Tibial artery (tissue), 4 donors: ENCODE measurements around the gene MBTPS1.

Experiments used
- DNase-seq, 2 donors: peaks; one replicate each; pipeline ENCODE4 v3.0.0-alpha.2; 2019
- H3K27ac ChIP-seq, 2 donors: fragments of 200-600 bp; sonication (generic) in 1 of 2; 1 replicate in 1 of 2; 2 replicates in 1 of 2; pipeline ENCODE4 v1.5.1; 2018 to 2019; ENCODE audit warnings: mild to moderate bottlenecking in 1 of 2
- H3K27me3 ChIP-seq, 2 donors: fragments of 200-600 bp; sonication (generic) in 1 of 2; one replicate each; pipeline versions ENCODE4 v1.5.1 to v1.6.0; 2016 to 2019
- H3K36me3 ChIP-seq, 3 donors: fragments of 200-600 bp; sonication (generic) in 2 of 3; one replicate each; pipeline ENCODE4 v1.5.1; 2016 to 2019; ENCODE audit warnings: mild to moderate bottlenecking in 2 of 3
- H3K4me1 ChIP-seq, 4 donors: fragments of 200-600 bp; sonication (generic) in 2 of 4; 1 replicate in 3 of 4; 2 replicates in 1 of 4; pipeline ENCODE4 v1.5.1; 2016 to 2019
- H3K4me3 ChIP-seq, 2 donors: fragments of 200-600 bp; sonication (generic) in 1 of 2; 1 replicate in 1 of 2; 2 replicates in 1 of 2; pipeline ENCODE4 v1.5.1; 2018 to 2019; ENCODE audit warnings: mild to moderate bottlenecking in 2 of 2
- H3K9me3 ChIP-seq, 3 donors: fragments of 200-600 bp; sonication (generic) in 1 of 3; one replicate each; pipeline ENCODE4 v1.5.1; 2016 to 2019
- CTCF ChIP-seq, 2 experiments: fragments of 200-600 bp in 1 of 2; fragments of 450-650 bp in 1 of 2; IDR thresholded peaks; one replicate each; pipeline ENCODE4 v1.5.1; 2017 to 2019; ENCODE audit warnings: antibody characterized with exemption in 2 of 2, mild to moderate bottlenecking in 1 of 2, moderate library complexity in 1 of 2
- intact Hi-C: fragments of 100-400 bp; cut with DNase I; formaldehyde crosslinking; loops from one replicate; pipeline ENCODE4 v1.15.0; 2023; ENCODE audit warnings: low total_unique reads

MBTPS1 gene

GRCh38 chr16:84095466-84095865 is 21.3 kb downstream of the MBTPS1 start:
- H3K4me3 ChIP-seq: no peak overlapping the region
- no peak for TF ChIP-seq CTCF (IDR thresholded peaks at IDR 0.05)
- peaks cover 64 to 99% (median 76%) of the 10 kb centered on the region in 3 donors for H3K36me3 ChIP-seq
- no peaks in the 10 kb centered on the region for H3K9me3 ChIP-seq
- H3K4me1 ChIP-seq: no peaks in the 10 kb centered on the region
- no peak overlapping the region for H3K27ac ChIP-seq
- DNase-seq: no peak
- intact Hi-C loops: no loop called here
- no peaks in the 10 kb centered on the region for H3K27me3 ChIP-seq

- Histone ChIP-seq H3K27ac (no peak overlapping the region), H3K4me3 (no peak overlapping the region), H3K9me3 (no peaks in the 10 kb centered on the region), H3K27me3 (no peaks in the 10 kb centered on the region), H3K4me1 (peaks cover 0 to 1% (median 0%) of the 10 kb centered on the region in 4 donors), H3K36me3 (peaks cover 78 to 99% (median 86%) of the 10 kb centered on the region in 3 donors)
- intact Hi-C loops: no loop called here
- DNase-seq: no peak
- no peak for TF ChIP-seq CTCF (IDR thresholded peaks at IDR 0.05)
These were observed 22.9 kb downstream of the MBTPS1 start for GRCh38 chr16:84093879-84094270.

GRCh38 chr16:84093120-84093878 is 23.4 kb downstream of the MBTPS1 start:
- H3K4me1 ChIP-seq: peaks cover 0 to 3% (median 0%) of the 10 kb centered on the region in 4 donors
- H3K27me3 ChIP-seq: no peaks in the 10 kb centered on the region
- no peak overlapping the region for H3K27ac ChIP-seq
- intact Hi-C loops: no loop called here
- H3K36me3 ChIP-seq: peaks cover 78 to 99% (median 86%) of the 10 kb centered on the region in 3 donors
- no peak overlapping the region for H3K4me3 ChIP-seq
- no peak for DNase-seq
- H3K9me3 ChIP-seq: no peaks in the 10 kb centered on the region
- no peak for TF ChIP-seq CTCF (IDR thresholded peaks at IDR 0.05)

GRCh38 chr16:84091460-84091859 is 25.3 kb downstream of the MBTPS1 start:
- intact Hi-C loops: no loop called here
- Histone ChIP-seq H3K4me1 (peaks cover 0 to 3% (median 0%) of the 10 kb centered on the region in 4 donors), H3K9me3 (no peaks in the 10 kb centered on the region), H3K27me3 (no peaks in the 10 kb centered on the region), H3K36me3 (peaks cover 83 to 99% (median 92%) of the 10 kb centered on the region in 3 donors), H3K4me3 (no peak overlapping the region), H3K27ac (no peak overlapping the region)
- DNase-seq: no peak
- no peak for TF ChIP-seq CTCF (IDR thresholded peaks at IDR 0.05)

GRCh38 chr16:84090211-84090610 is 26.5 kb downstream of the MBTPS1 start:
- TF ChIP-seq CTCF (IDR thresholded peaks at IDR 0.05): no peak
- peaks cover 86 to 97% (median 90%) of the 10 kb centered on the region in 3 donors for H3K36me3 ChIP-seq
- no peaks in the 10 kb centered on the region for H3K27me3 ChIP-seq
- no peaks in the 10 kb centered on the region for H3K9me3 ChIP-seq
- H3K4me3 ChIP-seq: no peak overlapping the region
- no peak for DNase-seq
- intact Hi-C loops: no loop called here
- H3K27ac ChIP-seq: no peak overlapping the region
- peaks cover 0 to 3% (median 0%) of the 10 kb centered on the region in 4 donors for H3K4me1 ChIP-seq
